ENCODE measurements around the gene GOLGA6L24. TPM values are rescaled to one million over a fixed set of nuclear protein-coding genes. Genes with fewer than 3 reads are reported as not detected.
"Not testable (repeated sequence)": the region's sequence is repeated elsewhere in the genome, so short reads cannot be mapped to it uniquely, and the experiment has no call there.

GOLGA6L24 gene, protein sequence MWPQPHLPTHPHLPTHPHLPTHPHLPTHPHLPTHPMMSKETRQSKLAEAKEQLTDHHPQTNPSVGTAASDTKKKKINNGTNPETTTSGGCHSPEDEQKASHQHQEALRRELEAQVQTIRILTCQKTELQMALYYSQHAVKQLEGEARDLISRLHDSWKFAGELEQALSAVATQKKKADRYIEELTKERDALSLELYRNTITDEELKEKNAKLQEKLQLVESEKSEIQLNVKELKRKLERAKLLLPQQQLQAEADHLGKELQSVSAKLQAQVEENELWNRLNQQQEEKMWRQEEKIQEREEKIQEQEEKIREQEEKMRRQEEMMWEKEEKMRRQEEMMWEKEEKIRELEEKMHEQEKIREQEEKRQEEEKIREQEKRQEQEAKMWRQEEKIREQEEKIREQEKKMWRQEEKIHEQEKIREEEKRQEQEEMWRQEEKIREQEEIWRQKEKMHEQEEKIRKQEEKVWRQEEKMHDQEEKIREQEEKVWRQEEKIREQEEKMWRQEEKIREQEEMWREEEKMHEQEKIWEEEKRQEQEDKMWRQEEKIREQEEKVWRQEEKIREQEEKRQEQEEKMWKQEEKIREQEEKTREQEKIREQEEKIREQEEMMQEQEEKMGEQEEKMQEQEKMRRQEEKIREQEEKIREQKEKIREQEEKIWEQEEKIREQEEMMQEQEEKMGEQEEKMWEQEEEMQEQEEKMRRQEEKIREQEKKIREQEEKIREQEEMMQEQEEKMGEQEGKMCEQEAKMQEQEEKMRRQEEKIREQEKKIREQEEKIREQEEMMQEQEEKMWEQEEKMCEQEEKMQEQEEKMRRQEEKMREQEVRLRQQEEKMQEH
- not detected for total RNA-seq

DNA sequence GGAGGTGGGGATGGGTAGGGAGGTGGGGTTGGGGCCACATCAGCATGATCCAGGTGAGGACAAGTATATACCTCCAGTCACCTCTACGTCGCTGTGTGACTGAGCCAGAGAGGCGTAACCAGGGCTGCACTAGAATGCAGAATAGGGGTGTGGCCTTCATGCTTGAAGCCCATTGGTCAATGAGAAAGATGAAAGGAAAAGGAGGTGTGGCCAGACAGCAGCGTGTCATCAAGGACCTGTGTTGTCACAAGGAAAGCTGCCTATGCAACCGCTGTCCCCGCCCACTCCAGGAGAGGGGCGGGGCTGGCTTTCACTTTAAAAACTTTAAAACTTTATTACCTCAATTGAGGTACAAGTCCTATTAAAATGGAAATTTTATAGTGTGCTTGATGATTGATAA is at the start of gene GOLGA6L24:
TSS of gene GOLGA6L24 (minus strand) at position 101 of the 400 bp plus-strand sequence. CDS start at position 40, 61 bp downstream.
- H3K27ac Mint-ChIP-seq; H3K4me1 Mint-ChIP-seq (ENCODE audit: low read depth); intact Hi-C loops (cut with micrococcal nuclease); H3K36me3 Mint-ChIP-seq; H3K9me3 Mint-ChIP-seq; POLR2A ChIA-PET; CTCF ChIA-PET; H3K27me3 Mint-ChIP-seq; H3K4me3 Mint-ChIP-seq; DNase-seq: not testable (repeated sequence)

DNA sequence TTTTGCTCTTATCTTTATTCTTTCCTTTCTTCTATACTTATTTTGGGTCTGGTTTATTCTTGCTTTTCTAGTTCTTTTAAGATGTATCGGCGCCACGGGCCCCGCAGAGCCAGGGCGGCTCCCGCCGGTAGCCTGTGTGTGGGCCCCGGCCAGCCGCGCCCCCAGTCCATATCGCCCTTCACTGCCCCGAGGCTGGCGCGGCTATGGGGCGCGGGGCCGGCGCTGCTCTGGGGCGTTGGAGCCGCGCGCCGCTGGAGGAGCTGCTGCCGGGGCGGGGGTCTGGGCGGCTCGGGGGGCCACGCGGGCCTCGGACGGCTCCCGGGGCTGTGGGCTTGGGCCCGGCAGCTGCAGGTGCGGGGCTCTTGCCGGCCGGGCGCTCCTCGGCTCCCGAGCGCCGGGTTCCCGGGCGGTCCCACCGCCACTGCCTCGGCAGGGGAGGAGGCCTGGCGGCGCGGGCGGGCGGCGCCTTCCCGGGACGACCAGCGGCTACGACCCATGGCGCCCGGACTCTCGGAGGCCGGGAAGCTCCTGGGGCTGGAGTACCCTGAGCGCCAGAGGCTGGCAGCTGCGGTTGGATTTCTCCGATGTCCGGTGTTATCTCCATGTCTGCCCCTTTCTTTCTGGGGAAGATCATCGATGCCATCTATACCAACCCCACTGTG is 45.0 kb upstream of the GOLGA6L24 start:
- POLR2A ChIA-PET; intact Hi-C loops (cut with micrococcal nuclease); H3K9me3 Mint-ChIP-seq; H3K27me3 Mint-ChIP-seq; DNase-seq; H3K4me1 Mint-ChIP-seq (ENCODE audit: low read depth); CTCF ChIA-PET; H3K4me3 Mint-ChIP-seq; H3K27ac Mint-ChIP-seq; H3K36me3 Mint-ChIP-seq: not testable (repeated sequence)

DNA sequence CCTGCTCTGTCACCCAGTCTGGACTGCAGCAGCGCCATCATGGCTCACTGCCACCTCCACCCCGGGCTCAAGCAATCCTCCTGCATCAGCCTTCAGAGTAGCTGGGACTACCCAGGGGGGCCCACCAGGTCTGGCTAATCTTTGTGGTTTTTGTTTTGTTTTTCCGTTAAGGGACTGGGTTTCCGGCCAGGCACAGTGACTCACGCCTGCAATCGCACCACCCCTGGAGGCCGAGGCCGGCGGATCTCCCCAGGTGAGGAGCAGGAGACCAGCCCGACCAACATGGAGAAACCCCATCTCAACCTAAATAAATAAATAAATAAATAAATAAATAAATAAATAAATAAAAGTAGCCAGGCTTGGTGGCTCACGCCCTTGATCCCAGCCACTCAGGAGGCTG is 38.1 kb upstream of the GOLGA6L24 start:
- intact Hi-C loops (cut with micrococcal nuclease); DNase-seq; H3K36me3 Mint-ChIP-seq; H3K27me3 Mint-ChIP-seq; H3K9me3 Mint-ChIP-seq; POLR2A ChIA-PET; CTCF ChIA-PET; H3K27ac Mint-ChIP-seq; H3K4me1 Mint-ChIP-seq (ENCODE audit: low read depth); H3K4me3 Mint-ChIP-seq: not testable (repeated sequence)

DNA sequence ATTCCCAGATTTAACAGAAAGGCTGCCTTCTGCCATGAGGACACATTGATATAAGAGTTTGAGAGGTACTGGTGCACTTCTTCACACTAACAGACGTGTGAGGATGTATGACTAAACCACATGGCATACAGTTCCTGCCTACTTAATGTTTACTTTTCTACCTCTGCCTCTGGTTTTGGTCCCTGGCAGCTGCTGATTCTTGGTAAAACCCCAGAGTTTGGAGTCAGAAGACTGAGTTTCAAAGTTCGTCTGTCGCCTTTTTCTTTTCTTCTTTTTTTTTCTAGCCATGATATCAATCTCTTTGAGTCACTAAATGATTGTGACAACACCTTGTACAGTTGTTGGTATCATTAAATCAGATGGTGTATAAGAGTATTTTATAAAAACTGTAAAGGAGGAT is 22.2 kb upstream of the GOLGA6L24 start:
- peak; percentile 8 for DNase-seq
- POLR2A ChIA-PET; H3K4me1 Mint-ChIP-seq (ENCODE audit: low read depth); H3K27me3 Mint-ChIP-seq; H3K36me3 Mint-ChIP-seq; H3K9me3 Mint-ChIP-seq; CTCF ChIA-PET; H3K4me3 Mint-ChIP-seq; intact Hi-C loops (cut with micrococcal nuclease); H3K27ac Mint-ChIP-seq: not testable (repeated sequence)

DNA sequence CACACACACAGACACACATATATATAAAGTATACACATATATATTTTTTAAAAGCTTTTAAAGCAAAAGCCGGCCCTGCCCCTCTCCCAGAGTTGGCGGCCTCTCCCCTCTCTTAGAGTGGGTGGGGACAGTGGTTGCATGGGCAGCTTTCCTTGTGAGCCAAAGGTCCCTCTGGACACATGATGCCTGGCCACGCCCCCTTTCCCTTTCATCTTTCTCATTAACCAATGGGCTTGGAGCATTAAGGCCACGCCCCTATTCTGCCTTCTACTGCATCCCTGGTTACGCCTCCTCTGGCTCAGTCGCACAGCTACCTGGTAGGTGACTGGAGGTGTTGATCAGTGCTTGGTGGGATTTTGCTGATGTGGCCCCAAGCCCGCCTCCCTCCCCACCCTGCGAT is 20.5 kb upstream of the GOLGA6L24 start, which contains the start of gene GOLGA8F:
TSS of gene GOLGA8F (plus strand) at position 301 of the 400 bp plus-strand sequence. CDS start at position 399, 98 bp downstream.
- H3K36me3 Mint-ChIP-seq; DNase-seq; H3K4me1 Mint-ChIP-seq (ENCODE audit: low read depth); POLR2A ChIA-PET; H3K9me3 Mint-ChIP-seq; H3K27me3 Mint-ChIP-seq; H3K27ac Mint-ChIP-seq; CTCF ChIA-PET; intact Hi-C loops (cut with micrococcal nuclease); H3K4me3 Mint-ChIP-seq: not testable (repeated sequence)

DNA sequence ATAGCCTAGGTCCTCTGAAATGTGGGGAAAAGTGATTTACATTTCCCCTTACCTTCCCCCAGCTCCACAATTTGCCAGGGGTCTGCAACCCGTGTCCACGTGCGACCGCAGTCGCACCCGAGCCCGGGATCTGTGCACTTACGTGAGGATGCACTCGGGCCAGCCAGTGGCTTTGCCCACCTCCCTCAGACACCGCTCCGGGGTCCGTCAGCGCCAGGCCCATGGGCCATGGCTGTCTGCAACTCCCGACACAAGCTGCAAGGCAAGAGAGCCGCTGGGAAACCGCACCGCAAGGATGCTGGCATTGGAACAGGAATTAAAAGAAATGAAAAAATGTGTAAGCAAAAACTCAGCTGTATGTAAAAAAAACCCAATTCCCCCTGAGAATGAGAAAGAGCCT is 7.6 kb upstream of the GOLGA6L24 start:
- POLR2A ChIA-PET; H3K4me1 Mint-ChIP-seq (ENCODE audit: low read depth); H3K9me3 Mint-ChIP-seq; H3K36me3 Mint-ChIP-seq; H3K4me3 Mint-ChIP-seq; intact Hi-C loops (cut with micrococcal nuclease); H3K27me3 Mint-ChIP-seq; DNase-seq; H3K27ac Mint-ChIP-seq; CTCF ChIA-PET: not testable (repeated sequence)

DNA sequence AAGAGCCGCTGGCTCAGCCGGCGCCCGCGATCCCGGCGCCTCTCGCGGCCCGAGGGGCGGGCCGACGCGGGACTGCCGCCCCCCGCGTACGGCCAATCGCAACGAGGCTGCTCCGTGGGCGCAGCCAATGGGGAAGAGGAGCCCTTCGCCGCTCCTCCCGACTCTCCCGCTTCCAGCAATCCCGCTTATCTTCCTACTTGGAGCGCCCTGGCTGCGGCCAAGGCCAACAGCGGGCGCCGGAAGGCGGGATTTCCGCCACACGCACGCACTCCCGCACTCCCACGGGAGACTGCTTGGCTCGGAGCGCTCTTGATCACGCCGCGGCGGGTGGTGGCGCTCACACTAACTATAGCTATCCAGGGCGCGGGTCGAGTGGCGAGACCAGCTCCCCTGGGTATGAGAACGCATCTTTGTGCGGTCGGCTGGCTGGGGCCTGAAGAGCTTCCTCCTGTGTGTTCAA is 35.7 kb downstream of the GOLGA6L24 start, which contains the start of gene HERC2:
TSS of gene HERC2 (minus strand) at position 51 of the 460 bp plus-strand sequence. CDS start 746 bp downstream, outside the sequence.
- peak within 1 kb of the TSS; percentile 86 for H3K27ac Mint-ChIP-seq
- H3K9me3 Mint-ChIP-seq; H3K27me3 Mint-ChIP-seq; intact Hi-C loops (cut with micrococcal nuclease); DNase-seq; CTCF ChIA-PET; H3K36me3 Mint-ChIP-seq; H3K4me1 Mint-ChIP-seq (ENCODE audit: low read depth); POLR2A ChIA-PET: not testable (repeated sequence)
- peak within 1 kb of the TSS; percentile 96 for H3K4me3 Mint-ChIP-seq

DNA sequence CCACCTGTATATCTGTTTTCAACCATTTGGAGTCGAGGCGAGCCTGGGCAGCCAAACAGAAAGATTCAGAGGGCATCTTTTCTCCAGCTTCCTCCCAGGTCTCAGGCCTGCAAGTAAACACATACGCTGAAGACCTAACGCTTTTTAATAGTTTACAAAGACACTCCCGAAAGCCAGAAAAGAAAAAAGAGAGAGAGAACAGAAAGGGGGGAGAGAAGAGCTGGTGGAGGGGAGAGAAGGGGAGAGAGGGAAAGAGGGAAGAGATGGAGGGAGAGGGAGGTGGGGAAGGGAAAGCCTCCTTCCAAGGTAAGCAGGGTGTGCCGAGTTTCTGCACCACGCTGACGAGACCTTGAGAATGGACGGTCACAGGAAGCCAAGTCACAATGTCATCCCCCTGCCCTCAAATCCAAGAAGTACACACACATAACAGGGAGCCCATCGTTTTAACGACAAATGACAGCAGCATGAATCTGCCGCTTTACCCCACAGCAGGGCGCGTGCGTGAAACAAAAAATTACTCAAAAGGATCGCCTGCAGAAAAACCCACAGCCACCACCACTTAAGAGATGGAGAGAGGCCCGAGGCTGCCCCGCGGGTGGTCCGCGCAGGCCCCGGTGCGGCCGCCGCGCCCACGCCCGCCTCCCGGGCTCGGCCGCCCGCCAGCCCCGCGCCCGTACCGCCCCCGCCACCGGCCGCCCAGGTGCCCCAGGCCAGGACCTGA is 36.4 kb downstream of the GOLGA6L24 start:
- intact Hi-C loops (cut with micrococcal nuclease); POLR2A ChIA-PET; H3K36me3 Mint-ChIP-seq; CTCF ChIA-PET; H3K27me3 Mint-ChIP-seq; H3K4me1 Mint-ChIP-seq (ENCODE audit: low read depth); H3K9me3 Mint-ChIP-seq: not testable (repeated sequence)
- peak; percentile 26 for DNase-seq
- peak overlapping the region; percentile 96 for H3K4me3 Mint-ChIP-seq
- H3K27ac Mint-ChIP-seq: peak overlapping the region; percentile 86

DNA sequence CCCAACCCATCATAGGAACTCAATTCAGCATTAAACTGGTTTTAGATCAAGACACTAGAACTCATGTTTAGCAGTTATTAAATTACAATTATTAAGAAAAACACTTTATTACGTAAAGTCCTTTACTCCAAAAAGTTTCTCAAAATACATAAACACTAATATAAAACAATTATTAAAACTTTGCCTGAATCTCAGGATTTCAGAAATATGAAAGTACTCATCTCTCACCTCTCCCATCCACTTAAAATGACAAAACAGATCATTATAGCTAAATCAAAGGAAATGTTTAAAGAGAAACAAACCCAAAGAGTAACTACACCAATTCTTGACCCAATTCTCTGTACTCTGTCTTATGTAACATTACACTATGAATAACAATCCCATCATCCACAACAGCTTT is 38.2 kb downstream of the GOLGA6L24 start:
- H3K4me3 Mint-ChIP-seq; CTCF ChIA-PET; H3K9me3 Mint-ChIP-seq; POLR2A ChIA-PET; H3K27ac Mint-ChIP-seq; H3K4me1 Mint-ChIP-seq (ENCODE audit: low read depth); DNase-seq; intact Hi-C loops (cut with micrococcal nuclease); H3K27me3 Mint-ChIP-seq: not testable (repeated sequence)
- peaks cover 16% of the 10 kb centered on the region for H3K36me3 Mint-ChIP-seq

DNA sequence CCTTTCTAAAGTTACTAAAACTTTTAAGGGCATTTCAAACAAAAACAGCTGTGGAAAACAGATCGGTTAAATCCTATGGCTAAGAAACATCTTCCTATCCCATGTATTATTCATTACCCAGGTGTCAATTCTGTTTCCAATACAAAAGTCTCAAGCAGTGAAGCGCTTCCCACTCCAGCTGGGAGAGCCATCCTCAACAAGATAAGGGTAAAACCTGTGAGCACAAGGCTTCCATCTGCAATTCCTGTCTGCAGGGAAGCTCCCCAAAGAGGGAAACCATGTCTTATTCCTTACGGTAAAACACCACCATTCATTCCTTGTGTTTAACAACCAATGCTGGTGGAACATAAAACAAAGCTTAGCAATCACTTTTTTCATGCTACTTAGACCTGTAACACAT is 39.1 kb downstream of the GOLGA6L24 start:
- H3K4me1 Mint-ChIP-seq (ENCODE audit: low read depth); CTCF ChIA-PET; H3K9me3 Mint-ChIP-seq; intact Hi-C loops (cut with micrococcal nuclease); H3K4me3 Mint-ChIP-seq; H3K27me3 Mint-ChIP-seq; DNase-seq; POLR2A ChIA-PET; H3K27ac Mint-ChIP-seq: not testable (repeated sequence)
- H3K36me3 Mint-ChIP-seq: peaks cover 21% of the 10 kb centered on the region

DNA sequence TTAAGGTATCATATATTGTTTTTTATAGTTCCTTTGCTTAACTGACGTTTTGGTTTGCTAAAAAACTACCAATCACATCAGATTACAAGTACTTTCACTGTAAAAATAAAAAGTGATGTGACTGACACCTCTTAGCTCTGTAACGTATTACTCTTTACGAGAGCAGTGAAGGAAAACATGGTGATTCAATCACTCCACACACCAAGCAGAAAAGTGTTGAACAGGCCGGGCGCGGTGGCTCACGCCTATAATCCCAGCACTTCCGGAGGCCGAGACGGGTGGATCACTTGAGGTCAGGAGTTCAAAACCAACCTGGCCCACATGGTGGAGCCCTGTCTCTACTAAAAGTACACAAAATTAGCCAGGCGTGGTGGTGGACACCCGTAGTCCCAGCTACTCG is 39.8 kb downstream of the GOLGA6L24 start:
- H3K4me1 Mint-ChIP-seq (ENCODE audit: low read depth); DNase-seq; CTCF ChIA-PET; intact Hi-C loops (cut with micrococcal nuclease); POLR2A ChIA-PET; H3K27me3 Mint-ChIP-seq; H3K4me3 Mint-ChIP-seq; H3K9me3 Mint-ChIP-seq; H3K27ac Mint-ChIP-seq: not testable (repeated sequence)
- H3K36me3 Mint-ChIP-seq: peaks cover 24% of the 10 kb centered on the region

DNA sequence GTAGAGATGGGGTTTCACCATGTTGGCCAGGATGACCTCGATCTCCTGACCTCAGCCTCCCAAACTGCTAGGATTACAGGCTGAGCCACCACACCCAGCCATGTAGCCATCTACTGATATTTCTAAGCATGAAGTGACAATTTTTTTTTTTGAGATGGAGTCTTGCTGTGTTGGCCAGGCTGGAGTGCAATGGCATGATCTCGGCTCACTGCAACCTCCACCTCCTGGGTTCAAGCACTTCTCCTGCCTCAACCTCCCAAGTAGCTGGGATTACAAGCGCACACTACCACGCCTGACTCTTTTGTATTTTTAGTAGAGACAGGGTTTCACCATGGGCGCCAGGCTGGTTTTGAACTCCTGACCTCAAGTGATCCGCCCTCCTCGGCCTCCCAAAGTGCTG is 40.9 kb downstream of the GOLGA6L24 start:
- DNase-seq; intact Hi-C loops (cut with micrococcal nuclease); H3K4me1 Mint-ChIP-seq (ENCODE audit: low read depth); H3K9me3 Mint-ChIP-seq; POLR2A ChIA-PET; H3K27me3 Mint-ChIP-seq; CTCF ChIA-PET; H3K4me3 Mint-ChIP-seq; H3K27ac Mint-ChIP-seq: not testable (repeated sequence)
- H3K36me3 Mint-ChIP-seq: peaks cover 24% of the 10 kb centered on the region

Data from activated CD4-positive, alpha-beta memory T cell treated with anti-CD3 and anti-CD28 coated beads for 36 hours (primary cell).